ENCODE data around the gene RHOT2.

The RHOT2 gene

DNA sequence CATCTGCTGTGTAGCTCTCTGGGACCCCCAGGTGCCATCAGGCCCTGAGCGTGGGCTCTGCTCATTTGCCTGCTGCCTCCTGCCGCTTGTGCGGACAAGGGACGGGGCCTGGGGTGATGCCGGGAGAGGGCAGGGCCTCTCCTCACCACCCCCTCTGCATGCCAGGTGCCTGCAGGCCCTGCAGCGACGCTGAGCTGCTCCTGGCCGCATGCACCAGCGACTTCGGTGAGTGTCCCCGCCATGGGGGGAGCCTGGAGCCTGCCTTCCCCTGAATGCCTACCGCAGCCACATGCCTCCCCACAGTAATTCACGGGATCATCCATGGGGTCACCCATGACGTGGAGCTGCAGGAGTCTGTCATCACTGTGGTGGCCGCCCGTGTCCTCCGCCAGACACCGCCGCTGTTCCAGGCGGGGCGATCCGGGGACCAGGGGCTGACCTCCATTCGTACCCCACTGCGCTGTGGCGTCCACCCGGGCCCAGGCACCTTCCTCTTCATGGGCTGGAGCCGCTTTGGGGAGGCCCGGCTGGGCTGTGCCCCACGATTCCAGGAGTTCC lies 48.9 kb downstream of the RHOT2 start:
- no peak for DNase-seq

DNA sequence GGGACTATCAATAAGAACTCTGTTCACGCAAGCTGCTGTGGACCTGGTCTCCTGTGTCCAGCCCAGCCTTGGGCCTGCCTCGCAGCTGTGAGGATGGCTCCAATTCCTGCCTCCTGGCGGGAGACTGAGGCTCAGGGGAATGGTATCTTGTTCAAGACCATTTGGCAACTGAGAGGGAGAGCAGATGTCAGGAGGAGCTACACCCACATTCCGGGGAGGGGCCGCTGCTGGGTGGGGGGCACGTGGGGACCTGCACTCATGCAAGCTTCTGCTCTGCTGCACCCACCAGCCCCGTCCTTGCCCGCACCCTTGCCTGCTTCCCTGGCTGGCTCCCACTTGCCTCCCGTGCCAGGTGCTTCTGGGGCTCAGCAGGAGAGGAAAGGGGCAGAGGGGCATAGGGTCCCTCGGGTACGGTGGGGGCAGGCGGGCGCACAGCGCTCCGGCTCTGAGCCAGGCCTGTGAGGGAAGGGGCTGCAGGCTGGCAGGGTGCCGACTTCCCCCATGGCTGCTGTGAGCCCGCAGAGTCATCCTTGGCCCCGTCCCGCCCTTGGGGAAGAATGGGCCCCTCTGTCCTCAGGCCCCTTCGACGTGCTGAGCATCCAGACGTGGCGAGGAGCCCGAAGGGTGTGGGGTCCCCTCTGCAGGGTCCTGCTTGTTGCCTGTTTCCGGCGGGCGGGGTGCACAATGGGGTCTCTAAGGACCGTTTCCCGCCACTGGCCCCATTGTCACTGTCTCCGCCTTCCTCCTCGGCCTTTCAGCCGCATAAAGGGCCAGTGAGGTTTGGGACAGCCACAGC lies 49.7 kb downstream of the RHOT2 start:
- no peak for DNase-seq

DNA sequence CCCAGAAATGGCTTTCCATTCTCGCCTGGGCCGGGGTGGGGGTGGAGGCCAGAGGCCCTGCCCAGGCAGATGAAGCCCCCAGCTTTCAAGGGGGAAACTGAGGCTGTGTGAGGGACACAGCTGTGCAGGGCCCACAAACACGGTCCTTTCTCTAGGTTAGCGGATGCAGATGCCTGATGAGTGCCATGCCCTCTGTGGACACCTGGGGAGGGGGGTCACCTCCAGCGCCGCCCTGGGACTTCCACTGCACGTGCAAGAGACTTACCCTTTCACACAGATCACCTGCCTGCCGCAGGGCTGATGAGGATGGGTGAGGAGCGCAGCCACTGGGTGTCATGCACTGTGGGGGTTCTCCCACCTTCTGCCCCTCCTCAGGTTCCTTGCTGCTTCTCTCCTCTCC lies 50.5 kb downstream of the RHOT2 start:
- DNase-seq: no peak

DNA sequence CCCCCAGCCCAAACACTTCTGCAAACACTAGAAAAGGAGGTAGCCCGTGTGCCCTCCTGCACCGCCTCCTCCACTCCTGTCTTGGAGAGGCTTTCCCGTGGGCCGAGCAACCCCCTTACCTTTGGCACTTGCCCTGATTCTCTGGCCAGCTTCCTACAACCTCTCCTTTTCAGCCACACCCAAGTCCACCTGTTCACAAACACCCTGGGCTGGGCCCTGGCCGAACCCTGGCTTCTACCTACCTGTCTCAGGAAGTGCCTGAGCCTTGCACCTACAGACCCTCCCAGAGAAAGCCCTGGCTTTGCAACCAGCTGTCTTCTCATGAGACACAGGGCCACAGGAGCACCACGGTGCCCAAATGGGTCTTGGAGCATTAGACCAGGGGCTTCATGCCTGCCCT lies 51.0 kb downstream of the RHOT2 start:
- DNase-seq: no peak

DNA sequence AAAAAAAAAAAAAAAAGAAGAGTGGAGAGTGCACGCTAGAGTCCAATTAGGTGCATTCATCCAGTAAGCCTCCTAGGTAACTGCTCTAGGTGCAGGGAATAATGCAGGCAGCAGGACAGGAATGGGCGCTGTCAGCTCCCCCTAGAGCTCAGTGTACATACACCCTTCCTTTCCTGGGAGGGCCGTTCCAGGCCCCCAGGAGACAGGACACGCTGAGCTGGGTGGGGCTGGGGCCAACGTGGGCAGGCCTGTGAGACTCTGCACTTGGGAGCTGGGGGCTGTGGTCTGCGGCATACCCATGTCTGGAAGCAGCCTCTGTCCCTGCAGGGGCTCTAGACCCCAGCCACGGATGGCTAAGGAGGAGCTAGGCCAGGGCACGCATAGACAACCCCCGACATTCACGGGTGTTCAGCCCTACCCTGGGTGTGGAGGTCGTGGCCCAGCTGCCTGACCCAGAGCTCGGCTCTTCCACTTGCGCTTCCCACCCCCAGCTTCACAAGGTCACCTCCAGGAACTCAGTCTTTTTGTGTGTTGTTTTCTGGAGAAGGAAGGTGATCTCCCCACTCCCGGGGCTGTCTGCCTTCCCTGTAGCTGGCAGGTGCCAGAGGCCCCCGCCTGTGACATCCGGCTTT lies 52.0 kb downstream of the RHOT2 start:
- DNase-seq: no peak

DNA sequence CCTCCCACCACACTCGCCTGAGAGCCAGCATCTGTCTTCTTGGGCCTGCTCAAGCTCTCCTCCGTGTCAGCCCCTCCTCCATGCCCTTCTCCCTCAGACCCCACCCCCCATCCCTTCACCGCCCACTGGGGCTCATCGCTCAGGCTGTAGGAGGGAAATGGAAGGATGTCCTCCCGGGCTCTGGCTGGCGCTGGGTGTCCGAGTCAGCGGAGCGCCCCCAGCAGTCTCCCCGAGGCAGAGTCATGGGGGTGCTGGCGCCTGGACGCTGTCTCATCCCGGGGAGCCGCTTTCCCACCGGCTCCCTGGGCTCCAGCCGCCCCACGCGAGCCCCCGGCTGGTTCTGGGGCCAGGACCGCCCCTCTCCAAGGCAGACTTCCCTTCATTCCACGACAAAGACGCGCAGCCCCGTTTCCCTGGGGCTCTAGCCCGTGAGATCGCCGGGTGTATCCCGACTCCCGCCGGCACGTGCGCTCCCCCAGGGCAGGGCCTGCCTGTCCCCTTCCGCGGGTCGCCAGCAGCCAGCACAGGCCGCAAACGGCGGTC lies 52.6 kb downstream of the RHOT2 start:
- peak in 1 of 2 donors; percentile 23 for DNase-seq

DNA sequence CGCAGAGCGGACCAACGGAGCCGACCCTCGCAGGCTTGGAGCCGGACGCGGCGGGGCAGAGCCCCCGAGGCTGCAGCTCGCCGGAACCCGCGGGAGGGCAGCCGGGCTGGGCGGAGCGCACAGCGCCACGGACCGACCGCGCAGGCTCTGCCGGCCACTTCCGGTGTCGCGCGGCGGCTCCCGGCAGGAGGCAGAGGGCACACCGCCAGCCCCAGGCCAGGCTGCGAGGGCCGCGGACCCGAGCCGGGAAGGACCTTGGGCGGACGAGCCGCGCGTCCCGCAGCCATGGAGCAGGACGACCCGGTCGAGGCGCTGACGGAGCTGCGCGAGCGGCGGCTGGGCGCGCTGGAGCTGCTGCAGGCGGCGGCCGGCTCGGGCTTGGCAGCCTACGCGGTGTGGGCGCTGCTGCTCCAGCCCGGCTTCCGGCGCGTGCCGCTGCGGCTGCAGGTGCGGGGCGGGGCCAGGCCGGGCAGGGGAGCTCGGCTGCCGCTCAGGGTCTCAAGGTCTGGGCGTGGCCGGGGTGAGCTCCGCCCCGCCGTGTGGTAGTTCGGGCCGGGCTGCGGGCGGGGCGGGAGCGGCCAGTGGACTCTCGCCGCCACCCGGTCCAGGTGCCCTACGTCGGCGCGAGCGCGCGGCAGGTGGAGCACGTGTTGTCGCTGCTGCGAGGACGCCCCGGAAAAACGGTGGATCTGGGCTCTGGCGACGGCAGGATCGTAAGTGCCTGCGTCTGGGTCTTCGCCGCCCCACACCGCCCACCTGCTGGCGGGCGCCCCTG lies 53.2 kb downstream of the RHOT2 start, which contains the start of gene ANTKMT:
TSS of gene ANTKMT (plus strand) at position 157 of the 775 bp plus-strand sequence. CDS start at position 286, 129 bp downstream.
- DNase-seq: peak; percentile 52 to 62

DNA sequence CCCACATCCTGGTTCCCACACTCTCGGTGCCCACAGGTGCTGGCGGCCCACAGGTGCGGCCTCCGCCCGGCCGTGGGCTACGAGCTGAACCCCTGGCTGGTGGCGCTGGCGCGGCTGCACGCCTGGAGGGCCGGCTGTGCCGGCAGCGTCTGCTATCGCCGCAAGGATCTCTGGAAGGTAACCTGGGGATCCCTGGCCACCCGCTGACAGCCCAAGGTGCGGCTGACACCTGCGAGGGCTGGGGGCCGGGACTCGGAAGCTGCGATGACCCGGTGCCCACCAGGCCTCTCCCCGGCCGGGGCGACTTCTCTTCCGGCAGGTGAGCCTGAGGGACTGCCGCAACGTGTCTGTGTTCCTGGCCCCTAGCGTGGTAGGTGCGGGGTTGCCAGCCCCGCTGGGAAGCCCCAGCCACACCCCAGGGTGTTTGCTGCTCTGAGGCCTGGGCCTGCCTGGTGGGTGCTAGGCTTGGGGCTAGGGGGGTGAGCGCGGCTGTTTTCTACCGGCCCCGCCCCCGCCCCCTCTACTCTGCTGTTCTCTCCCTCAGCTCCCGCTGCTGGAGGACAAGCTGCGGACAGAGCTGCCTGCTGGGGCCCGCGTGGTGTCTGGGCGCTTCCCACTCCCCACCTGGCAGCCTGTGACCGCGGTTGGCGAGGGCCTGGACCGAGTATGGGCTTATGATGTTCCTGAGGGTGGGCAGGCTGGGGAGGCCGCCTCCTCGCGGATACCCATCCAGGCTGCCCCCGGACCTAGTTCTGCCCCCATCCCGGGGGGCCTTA lies 54.0 kb downstream of the RHOT2 start:
- DNase-seq: no peak

DNA sequence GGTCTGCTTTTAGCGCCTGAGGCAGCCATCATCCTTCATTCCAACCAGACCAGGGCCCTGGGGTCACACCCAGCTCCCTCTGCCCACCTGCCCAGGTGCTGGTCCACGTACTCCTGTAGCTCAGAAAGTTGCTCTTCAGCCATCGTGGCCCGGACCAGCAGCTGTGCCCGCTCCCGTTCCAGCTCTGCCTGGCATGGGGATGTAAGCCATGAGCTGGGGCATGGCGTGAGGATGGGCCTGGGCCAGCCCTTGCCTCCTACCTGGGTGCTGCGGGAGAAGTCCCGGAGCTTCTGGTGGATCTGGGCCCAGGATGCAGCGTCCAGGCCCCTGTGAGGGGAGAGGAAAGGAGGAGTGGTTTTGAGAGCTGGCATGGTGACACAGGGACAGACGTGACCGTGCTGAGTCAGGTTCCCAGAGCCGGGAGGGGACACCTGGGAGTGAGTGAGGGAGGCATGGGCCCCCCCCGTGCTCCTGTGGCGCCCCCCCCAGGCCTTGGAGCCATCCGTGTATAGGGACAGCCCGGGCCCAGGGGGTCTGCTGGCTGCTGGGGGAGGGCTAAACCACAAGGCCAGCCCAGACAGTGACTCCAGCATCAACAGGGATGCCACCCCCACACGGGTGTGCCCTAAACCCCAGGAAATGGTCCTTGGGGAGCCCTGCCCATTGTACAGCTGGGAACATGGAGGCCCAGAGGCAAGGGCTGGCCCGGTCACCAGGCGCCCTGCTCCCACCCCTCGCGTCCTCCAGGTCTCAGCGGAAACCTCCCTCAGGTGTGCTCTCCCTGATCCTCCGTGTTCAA lies 55.1 kb downstream of the RHOT2 start:
- no peak for DNase-seq

DNA sequence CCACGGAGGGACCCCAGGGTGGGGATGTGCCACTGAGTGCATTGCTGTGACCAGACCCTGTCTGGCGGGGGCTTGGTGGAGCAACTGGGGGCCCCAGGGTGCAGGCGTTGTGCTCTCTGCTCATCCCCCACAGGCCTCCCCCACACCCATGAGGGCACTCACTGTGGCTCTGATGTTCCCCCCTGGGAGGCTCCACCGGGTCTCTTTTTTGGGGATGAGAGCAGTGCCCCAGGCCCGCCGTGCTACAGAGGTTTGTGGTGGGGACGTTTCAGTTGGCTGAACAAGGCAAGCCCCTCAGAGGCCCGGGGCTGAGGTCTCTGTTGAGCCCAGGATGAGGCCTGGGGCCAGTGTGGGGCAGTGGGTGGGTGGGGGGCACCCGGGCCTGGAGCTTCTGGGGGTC lies 55.8 kb downstream of the RHOT2 start:
- DNase-seq: no peak
